Panc1 (cell line): ENCODE results near the gene RFT1. TPM values are rescaled to one million over a fixed set of nuclear protein-coding genes. Genes with fewer than 3 reads are reported as not detected.

ENCODE experiments used
- ATAC-seq: fragments of 200-7000 bp; cut with Tn5 transposase; 2 replicates; pipeline ENCODE4 v1.9.1; 2020; ENCODE audit warnings: mild to moderate bottlenecking, moderate library complexity
- BruUV-seq: library from RNA; stranded (reverse); fragments of 400-500 nt; replicated peaks from 2 replicates; lab custom pipeline; 2021; lab: Mats Ljungman, UMichigan
- CTCF ChIA-PET: fragments of 300-600 bp; sonication (Branson Sonifier 250); formaldehyde crosslinking; loops from one replicate; lab custom pipeline; 2022; ENCODE audit warnings: antibody characterized with exemption; lab: Charles Lee
- POLR2A ChIA-PET: fragments of 300-600 bp; sonication (Branson Sonifier 250); formaldehyde crosslinking; loops from one replicate; lab custom pipeline; 2022; ENCODE audit warnings: antibody characterized with exemption; lab: Charles Lee
- DNase-seq: peaks from one replicate; pipeline ENCODE4 v3.0.0-alpha.2; 2010; ENCODE audit warnings: low read depth, low spot score
- H3K27ac ChIP-seq: 2 replicates; pipeline ENCODE4 v1.5.1; 2011; ENCODE audit warnings: mild to moderate bottlenecking, low read length, inconsistent platforms
- H3K27me3 ChIP-seq: fragments of 200-500 bp; sonication (Bioruptor generic); 2 replicates; pipeline ENCODE4 v1.6.0; 2014; ENCODE audit warnings: low read length, inconsistent platforms; ENCODE audit not compliant: control insufficient read depth, insufficient read depth
- H3K36me3 ChIP-seq: fragments of 200-500 bp; sonication (Bioruptor generic); 2 replicates; pipeline ENCODE4 v1.5.1; 2014; ENCODE audit warnings: inconsistent platforms, mild to moderate bottlenecking, low read length, moderate library complexity; ENCODE audit not compliant: control insufficient read depth, insufficient read depth
- H3K4me1 ChIP-seq: 2 replicates; pipeline ENCODE4 v1.5.1; 2011; ENCODE audit warnings: inconsistent platforms, mild to moderate bottlenecking, low read length, moderate library complexity; ENCODE audit not compliant: control insufficient read depth, insufficient read depth
- H3K4me3 ChIP-seq, 2 experiments: 2 replicates each; pipeline ENCODE4 v1.5.1; 2011 to 2012; ENCODE audit warnings: low read depth in 2 of 2, low read length in 2 of 2, mild to moderate bottlenecking in 2 of 2, inconsistent platforms in 1 of 2, moderate library complexity in 1 of 2
- H3K9me3 ChIP-seq: fragments of 200-500 bp; sonication (Bioruptor generic); 2 replicates; pipeline ENCODE4 v1.5.1; 2014; ENCODE audit warnings: low read depth, mild to moderate bottlenecking, inconsistent platforms, low read length, moderate library complexity; ENCODE audit not compliant: control insufficient read depth, insufficient read depth
- POLR2AphosphoS5 ChIP-seq: IDR thresholded peaks from 2 replicates; pipeline ENCODE4 v1.6.1; 2012; ENCODE audit warnings: mild to moderate bottlenecking, low read depth, low read length, moderate library complexity
- SIN3A ChIP-seq: IDR thresholded peaks from 2 replicates; pipeline ENCODE4 v1.6.1; 2012; ENCODE audit warnings: low read depth, mild to moderate bottlenecking, low read length, moderate library complexity, borderline replicate concordance; ENCODE audit not compliant: insufficient read depth
- TCF7L2 ChIP-seq: IDR thresholded peaks from 2 replicates; pipeline ENCODE4 v1.6.1; 2011; ENCODE audit warnings: mild to moderate bottlenecking, low read depth, low read length, inconsistent platforms
- in situ Hi-C: cut with HindIII; loops from 2 replicates; pipeline ENCODE4 v1.10.0; 2016; ENCODE audit warnings: low sequenced_read_pairs, low pct_unique_long_range_greater_than_20kb
- intact Hi-C: fragments of 100-400 bp; cut with micrococcal nuclease; formaldehyde crosslinking; loops from one replicate; pipeline ENCODE4 v1.10.0; 2022; ENCODE audit not compliant: unreplicated experiment
- total RNA-seq: library from RNA; stranded (reverse); gene quantifications from one replicate; pipeline ENCODE4 v1.2.1, GENCODE V29; 2021; ENCODE audit not compliant: unreplicated experiment
- TF ChIP-seq, protein P1 (sequence below), 2 experiments: IDR thresholded peaks; 2 replicates each; pipeline ENCODE4 v1.6.1; 2011 to 2012; ENCODE audit warnings: low read depth in 2 of 2, control low read depth in 1 of 2, low read length in 1 of 2, mild to moderate bottlenecking in 1 of 2, moderate library complexity in 1 of 2; ENCODE audit not compliant: insufficient read depth in 1 of 2
- TF ChIP-seq, protein P2 (sequence below): fragments of 450-650 bp; IDR thresholded peaks from 2 replicates; pipeline ENCODE4 v1.5.1; 2017; ENCODE audit warnings: mild to moderate bottlenecking

Gene RFT1
- total RNA-seq, 1 experiment from 2014 or later = 21.0 TPM

DNA sequence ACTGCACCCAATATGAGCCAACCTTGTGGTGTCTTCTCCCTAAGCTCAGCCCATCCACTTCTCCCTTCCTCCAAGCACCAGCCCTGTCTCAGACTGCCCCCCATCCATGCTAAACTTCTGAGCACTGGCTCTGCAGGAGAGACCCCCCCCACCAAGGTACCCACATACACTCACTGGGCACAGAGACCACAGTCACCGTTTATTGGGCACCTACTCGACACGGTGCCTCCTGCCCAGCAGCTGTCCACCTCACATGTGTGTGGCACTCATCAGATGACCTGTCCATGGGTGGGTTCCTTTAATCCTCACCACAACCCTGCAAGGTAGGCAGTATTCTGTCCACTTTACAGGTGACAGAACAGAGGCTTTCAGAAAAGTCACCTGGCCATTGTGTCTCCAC, 62.1 kb downstream of the RFT1 start:
- Histone ChIP-seq H3K36me3 (no peaks in the 10 kb centered on the region), H3K4me1 (no peaks in the 10 kb centered on the region), H3K27me3 (no peaks in the 10 kb centered on the region), H3K9me3 (no peaks in the 10 kb centered on the region), H3K4me3 (no peak overlapping the region), H3K27ac (no peak overlapping the region)
- BruUV-seq = no TSS peak
- intact Hi-C loops = no loop called here
- TF ChIP-seq, protein P1, sequence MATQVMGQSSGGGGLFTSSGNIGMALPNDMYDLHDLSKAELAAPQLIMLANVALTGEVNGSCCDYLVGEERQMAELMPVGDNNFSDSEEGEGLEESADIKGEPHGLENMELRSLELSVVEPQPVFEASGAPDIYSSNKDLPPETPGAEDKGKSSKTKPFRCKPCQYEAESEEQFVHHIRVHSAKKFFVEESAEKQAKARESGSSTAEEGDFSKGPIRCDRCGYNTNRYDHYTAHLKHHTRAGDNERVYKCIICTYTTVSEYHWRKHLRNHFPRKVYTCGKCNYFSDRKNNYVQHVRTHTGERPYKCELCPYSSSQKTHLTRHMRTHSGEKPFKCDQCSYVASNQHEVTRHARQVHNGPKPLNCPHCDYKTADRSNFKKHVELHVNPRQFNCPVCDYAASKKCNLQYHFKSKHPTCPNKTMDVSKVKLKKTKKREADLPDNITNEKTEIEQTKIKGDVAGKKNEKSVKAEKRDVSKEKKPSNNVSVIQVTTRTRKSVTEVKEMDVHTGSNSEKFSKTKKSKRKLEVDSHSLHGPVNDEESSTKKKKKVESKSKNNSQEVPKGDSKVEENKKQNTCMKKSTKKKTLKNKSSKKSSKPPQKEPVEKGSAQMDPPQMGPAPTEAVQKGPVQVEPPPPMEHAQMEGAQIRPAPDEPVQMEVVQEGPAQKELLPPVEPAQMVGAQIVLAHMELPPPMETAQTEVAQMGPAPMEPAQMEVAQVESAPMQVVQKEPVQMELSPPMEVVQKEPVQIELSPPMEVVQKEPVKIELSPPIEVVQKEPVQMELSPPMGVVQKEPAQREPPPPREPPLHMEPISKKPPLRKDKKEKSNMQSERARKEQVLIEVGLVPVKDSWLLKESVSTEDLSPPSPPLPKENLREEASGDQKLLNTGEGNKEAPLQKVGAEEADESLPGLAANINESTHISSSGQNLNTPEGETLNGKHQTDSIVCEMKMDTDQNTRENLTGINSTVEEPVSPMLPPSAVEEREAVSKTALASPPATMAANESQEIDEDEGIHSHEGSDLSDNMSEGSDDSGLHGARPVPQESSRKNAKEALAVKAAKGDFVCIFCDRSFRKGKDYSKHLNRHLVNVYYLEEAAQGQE (IDR thresholded peaks at IDR 0.05; ENCODE audit: insufficient read depth in 1 of 2, low read depth in 2 of 2, low read length in 1 of 2) = no peak
- no peak for TF ChIP-seq SIN3A
- TF ChIP-seq, protein P2, sequence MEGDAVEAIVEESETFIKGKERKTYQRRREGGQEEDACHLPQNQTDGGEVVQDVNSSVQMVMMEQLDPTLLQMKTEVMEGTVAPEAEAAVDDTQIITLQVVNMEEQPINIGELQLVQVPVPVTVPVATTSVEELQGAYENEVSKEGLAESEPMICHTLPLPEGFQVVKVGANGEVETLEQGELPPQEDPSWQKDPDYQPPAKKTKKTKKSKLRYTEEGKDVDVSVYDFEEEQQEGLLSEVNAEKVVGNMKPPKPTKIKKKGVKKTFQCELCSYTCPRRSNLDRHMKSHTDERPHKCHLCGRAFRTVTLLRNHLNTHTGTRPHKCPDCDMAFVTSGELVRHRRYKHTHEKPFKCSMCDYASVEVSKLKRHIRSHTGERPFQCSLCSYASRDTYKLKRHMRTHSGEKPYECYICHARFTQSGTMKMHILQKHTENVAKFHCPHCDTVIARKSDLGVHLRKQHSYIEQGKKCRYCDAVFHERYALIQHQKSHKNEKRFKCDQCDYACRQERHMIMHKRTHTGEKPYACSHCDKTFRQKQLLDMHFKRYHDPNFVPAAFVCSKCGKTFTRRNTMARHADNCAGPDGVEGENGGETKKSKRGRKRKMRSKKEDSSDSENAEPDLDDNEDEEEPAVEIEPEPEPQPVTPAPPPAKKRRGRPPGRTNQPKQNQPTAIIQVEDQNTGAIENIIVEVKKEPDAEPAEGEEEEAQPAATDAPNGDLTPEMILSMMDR = no peak
- TF ChIP-seq TCF7L2 = no peak
- TF ChIP-seq POLR2AphosphoS5 = no peak
- in situ Hi-C loops = no loop called here
- CTCF ChIA-PET = no interaction called here
- DNase-seq = no peak
- no peak for ATAC-seq
- POLR2A ChIA-PET = no interaction called here

DNA sequence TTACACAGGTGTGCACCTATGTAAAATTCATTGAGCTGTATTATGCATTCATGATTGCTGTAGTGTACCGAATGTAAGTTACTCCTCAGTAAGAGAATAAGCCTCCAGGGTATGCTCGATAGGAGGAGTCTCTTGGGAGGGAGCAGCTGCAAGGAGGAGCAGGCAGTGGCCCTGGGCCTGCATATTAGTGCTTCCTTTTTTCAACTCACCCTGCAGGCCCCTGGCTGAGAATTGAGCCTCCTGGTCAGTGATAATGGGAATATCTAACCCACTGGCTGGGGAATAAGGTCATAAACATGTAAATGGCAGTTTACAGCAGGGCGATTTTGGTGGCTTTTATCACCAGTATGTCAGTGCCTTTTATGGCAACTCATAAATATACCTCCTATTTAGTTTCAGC, 62.7 kb downstream of the RFT1 start:
- Histone ChIP-seq H3K27ac (no peak overlapping the region), H3K4me1 (no peaks in the 10 kb centered on the region), H3K9me3 (no peaks in the 10 kb centered on the region), H3K36me3 (no peaks in the 10 kb centered on the region), H3K27me3 (no peaks in the 10 kb centered on the region), H3K4me3 (no peak overlapping the region)
- intact Hi-C loops = no loop called here
- ATAC-seq (no peak), DNase-seq (no peak)
- TF ChIP-seq, protein P2 = no peak
- no peak for TF ChIP-seq SIN3A
- TF ChIP-seq, protein P1 (IDR thresholded peaks at IDR 0.05; ENCODE audit: insufficient read depth in 1 of 2, low read depth in 2 of 2, low read length in 1 of 2) = no peak
- TF ChIP-seq POLR2AphosphoS5 = no peak
- TF ChIP-seq TCF7L2 = no peak
- CTCF ChIA-PET = no interaction called here
- POLR2A ChIA-PET = no interaction called here
- in situ Hi-C loops = no loop called here
- BruUV-seq = no TSS peak
